GM12801 (cell line): ENCODE results near the gene SNTG2.

Experiments
- TF ChIP-seq, protein P1 (sequence below): IDR thresholded peaks from one replicate; pipeline ENCODE4 v1.5.1; 2011; ENCODE audit warnings: control low read depth; ENCODE audit not compliant: insufficient read length; ENCODE audit errors: extremely low read depth

Gene SNTG2

GRCh38 chr2:1071650-1072049 lies 121.0 kb downstream of the SNTG2 start:
- TF ChIP-seq, protein P1, sequence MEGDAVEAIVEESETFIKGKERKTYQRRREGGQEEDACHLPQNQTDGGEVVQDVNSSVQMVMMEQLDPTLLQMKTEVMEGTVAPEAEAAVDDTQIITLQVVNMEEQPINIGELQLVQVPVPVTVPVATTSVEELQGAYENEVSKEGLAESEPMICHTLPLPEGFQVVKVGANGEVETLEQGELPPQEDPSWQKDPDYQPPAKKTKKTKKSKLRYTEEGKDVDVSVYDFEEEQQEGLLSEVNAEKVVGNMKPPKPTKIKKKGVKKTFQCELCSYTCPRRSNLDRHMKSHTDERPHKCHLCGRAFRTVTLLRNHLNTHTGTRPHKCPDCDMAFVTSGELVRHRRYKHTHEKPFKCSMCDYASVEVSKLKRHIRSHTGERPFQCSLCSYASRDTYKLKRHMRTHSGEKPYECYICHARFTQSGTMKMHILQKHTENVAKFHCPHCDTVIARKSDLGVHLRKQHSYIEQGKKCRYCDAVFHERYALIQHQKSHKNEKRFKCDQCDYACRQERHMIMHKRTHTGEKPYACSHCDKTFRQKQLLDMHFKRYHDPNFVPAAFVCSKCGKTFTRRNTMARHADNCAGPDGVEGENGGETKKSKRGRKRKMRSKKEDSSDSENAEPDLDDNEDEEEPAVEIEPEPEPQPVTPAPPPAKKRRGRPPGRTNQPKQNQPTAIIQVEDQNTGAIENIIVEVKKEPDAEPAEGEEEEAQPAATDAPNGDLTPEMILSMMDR = no peak

DNA sequence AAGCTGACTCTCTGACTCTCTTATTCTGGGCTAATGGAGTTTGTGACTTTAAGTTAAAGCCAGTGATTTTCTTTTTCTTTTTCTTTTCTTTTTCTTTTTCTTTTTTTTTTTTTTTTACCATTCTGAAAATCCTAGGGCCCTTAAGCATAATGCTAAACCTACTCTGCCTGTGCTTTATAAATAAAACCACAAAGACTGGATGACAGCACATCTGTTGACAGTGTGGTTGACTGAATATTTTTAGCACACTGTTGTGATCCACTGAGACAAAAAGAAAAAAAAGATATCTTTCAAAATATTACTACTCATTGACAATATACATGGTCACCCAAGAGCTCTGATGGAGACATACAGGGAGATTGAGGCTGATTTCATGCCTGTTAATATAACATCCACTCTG lies 121.6 kb downstream of the SNTG2 start:
- TF ChIP-seq, protein P1 = no peak

- TF ChIP-seq, protein P1 = no peak
Observed at GRCh38 chr2:1077911-1078310, 127.3 kb downstream of the SNTG2 start.

GRCh38 chr2:1078326-1078725 lies 127.7 kb downstream of the SNTG2 start:
- TF ChIP-seq, protein P1 = no peak

GRCh38 chr2:1079873-1080799 lies 129.5 kb downstream of the SNTG2 start:
- TF ChIP-seq, protein P1 = no peak

GRCh38 chr2:1081451-1082225 lies 131.0 kb downstream of the SNTG2 start:
- TF ChIP-seq, protein P1 = no peak

DNA sequence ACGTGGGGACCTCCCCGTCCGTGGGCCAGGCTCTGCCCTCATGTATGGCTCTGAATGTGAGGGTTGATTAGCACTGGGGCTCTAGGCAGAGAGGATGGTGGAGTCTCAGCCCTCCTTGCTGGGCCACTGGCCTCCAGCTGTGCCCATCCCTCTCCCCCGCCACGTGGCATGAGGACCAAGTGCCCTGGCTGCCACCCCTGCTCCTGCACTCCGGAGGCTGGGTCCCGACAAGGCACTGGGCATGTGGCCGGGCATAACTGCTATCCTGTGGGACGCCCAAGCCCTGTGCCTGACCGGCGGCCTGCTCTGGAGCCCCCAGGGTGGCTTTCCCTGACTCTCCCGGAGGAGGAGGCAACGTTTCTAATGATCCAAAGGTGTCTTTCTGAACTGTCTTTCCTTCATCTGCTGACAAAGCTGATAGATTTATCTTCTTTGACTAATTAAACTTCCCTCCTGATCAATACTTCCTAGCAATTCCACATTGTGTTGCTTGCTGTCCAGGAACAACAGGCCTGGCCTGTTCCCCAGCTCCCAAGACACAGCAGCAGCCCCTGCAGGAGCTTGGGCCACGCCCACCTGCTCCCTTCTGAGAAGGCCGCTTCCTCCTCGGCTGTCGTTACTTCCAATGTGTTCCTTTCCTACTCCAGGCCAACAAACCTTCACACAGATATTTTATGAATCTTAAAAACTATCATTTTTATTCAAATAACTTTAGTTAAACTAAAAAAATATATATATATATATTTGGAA lies 132.0 kb downstream of the SNTG2 start:
- TF ChIP-seq, protein P1 = no peak
